Activated T-helper 1 cell treated with anti-CD3 and anti-CD28 coated beads, Interleukin-12 subunit alpha, Interleukin-12 subunit beta, Interleukin-2, Interleukin-4 antibody, amounts not matched to agents 30 ng/mL and 10 ng/mL and 1 ng/mL, durations not matched to agents 14 hours and 24 hours and 36 hours (primary cell): ENCODE results near the gene DOC2A. TPM values are rescaled to one million over a fixed set of nuclear protein-coding genes. Genes with fewer than 3 reads are reported as not detected.

Experiments
- DNase-seq: peaks from one replicate; pipeline ENCODE4 v3.0.0; 2021; ENCODE audit warnings: low spot score
- H3K27ac Mint-ChIP-seq: one replicate; pipeline ENCODE4 v1.8.0; 2021; ENCODE audit warnings: mild to moderate bottlenecking, mixed read lengths
- H3K27me3 Mint-ChIP-seq: one replicate; pipeline ENCODE4 v1.8.0; 2022; ENCODE audit warnings: mild to moderate bottlenecking, moderate library complexity, mixed read lengths; ENCODE audit not compliant: insufficient read depth
- H3K36me3 Mint-ChIP-seq: one replicate; pipeline ENCODE4 v1.8.0; 2021; ENCODE audit warnings: low read depth, mixed read lengths
- H3K4me1 Mint-ChIP-seq: one replicate; pipeline ENCODE4 v1.8.0; 2021; ENCODE audit warnings: low read depth, mixed read lengths
- H3K4me3 Mint-ChIP-seq: one replicate; pipeline ENCODE4 v1.8.0; 2021; ENCODE audit warnings: mild to moderate bottlenecking, moderate library complexity, mixed read lengths
- H3K9me3 Mint-ChIP-seq: one replicate; pipeline ENCODE4 v1.8.0; 2021; ENCODE audit warnings: mixed read lengths
- intact Hi-C: fragments of 100-400 bp; cut with micrococcal nuclease; formaldehyde crosslinking; loops from one replicate; pipeline ENCODE4 v1.15.1; 2024
- total RNA-seq: library from RNA; stranded (reverse); gene quantifications from 2 replicates; pipeline ENCODE4 v1.2.3, GENCODE V29; 2022

DOC2A gene
- total RNA-seq, 1 donor from 2014 or later = 2.3 TPM

DNA sequence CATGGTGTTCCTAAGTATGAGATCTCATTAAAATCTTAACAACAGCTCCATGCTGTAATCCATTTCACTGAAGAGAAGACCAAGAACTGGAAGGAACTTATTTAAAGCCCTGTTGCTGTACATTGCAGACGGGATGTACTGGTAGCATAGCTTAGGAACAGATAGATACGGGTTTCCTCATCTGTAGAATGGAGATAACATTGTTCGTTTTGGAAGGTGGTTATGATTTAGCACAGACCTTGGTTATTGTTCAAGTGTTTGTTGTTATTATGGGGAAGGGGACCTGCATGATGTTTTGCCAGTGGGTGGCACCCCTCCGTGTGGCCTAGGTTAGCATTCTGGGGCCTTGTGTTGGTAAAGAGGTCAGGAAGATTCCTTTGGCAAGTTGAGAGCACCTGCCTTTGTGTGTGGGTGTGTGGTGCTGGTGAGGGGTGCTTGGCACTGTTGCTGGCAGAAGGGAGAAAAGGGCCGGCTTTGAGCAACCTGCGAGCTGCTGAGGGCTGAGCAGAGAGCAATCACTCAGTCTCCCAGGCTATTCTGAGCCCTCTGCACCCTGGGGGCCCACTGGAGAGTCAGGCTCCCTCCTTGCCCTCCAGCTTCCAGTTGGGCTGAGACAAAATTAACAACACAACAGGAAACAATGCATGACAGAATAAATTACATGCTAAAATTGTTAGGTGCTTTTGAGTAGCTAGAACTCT lies 34.9 kb downstream of the DOC2A start:
- no peak for DNase-seq
- peaks cover 36% of the 10 kb centered on the region for H3K4me1 Mint-ChIP-seq
- H3K4me3 Mint-ChIP-seq = peak overlapping the region; percentile 92
- intact Hi-C loops = loop anchor here (10.0 kb wide), 1 partner anchor 679 kb away; the partner anchor contains the start of genes FBRS and PRR14
- no peaks in the 10 kb centered on the region for H3K27me3 Mint-ChIP-seq
- H3K9me3 Mint-ChIP-seq = peaks cover 6% of the 10 kb centered on the region
- H3K36me3 Mint-ChIP-seq = peaks cover 31% of the 10 kb centered on the region
- peak overlapping the region; percentile 53 for H3K27ac Mint-ChIP-seq

GRCh38 chr16:29975134-29975538 lies 35.7 kb downstream of the DOC2A start:
- H3K36me3 Mint-ChIP-seq = peaks cover 27% of the 10 kb centered on the region
- intact Hi-C loops = loop anchor here (10.0 kb wide), 1 partner anchor 680 kb away; the partner anchor contains the start of genes FBRS and PRR14

DNA sequence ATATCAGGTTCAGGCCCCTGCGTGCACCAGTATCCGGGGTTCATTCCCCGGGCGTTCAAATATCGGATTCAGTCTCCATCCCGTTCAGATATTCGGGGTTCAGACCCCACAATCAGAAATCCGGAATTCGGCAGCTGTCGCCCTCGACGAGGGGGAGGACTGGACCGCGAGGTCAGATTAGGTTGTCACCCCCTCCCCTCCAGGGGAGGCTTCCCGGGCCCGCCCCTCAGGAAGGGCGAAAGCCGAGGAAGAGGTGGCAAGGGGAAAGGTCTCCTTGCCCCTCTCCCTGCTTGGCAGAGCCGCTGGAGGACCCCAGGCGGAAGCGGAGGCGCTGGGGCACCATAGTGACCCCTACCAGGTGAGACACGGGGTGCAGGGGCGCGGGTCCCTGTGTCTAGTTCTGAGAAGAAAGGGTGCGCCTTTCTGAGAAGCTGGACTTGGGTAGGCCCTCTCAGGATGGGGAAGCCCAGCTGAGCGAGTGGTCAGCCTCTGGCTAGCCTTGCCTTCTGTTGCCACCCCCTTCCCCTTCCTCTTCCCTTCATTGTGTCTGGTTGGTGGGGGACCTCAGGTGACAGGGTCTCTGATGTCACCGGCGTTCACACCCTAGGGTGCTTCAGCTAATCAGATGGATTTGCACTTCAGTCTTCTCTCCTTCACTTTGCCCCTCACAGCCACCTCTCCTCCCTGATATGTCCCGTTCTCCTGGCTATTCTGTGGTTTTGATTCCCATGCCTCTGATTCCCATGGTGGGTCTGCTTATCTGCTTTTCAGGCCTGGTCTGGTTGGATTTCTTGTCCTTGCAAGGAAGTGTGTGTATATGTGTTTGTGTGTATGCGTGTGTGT lies 36.3 kb downstream of the DOC2A start:
- intact Hi-C loops = loop anchor here (10.0 kb wide), 1 partner anchor 680 kb away; the partner anchor contains the start of genes FBRS and PRR14
- peaks cover 6% of the 10 kb centered on the region for H3K9me3 Mint-ChIP-seq
- peak overlapping the region; percentile 92 for H3K4me3 Mint-ChIP-seq
- peaks cover 27% of the 10 kb centered on the region for H3K36me3 Mint-ChIP-seq
- H3K4me1 Mint-ChIP-seq = peaks cover 36% of the 10 kb centered on the region
- H3K27me3 Mint-ChIP-seq = no peaks in the 10 kb centered on the region
- peak overlapping the region; percentile 72 for H3K27ac Mint-ChIP-seq
- no peak for DNase-seq

More at GRCh38 chr16:29975134-29975538, 35.7 kb downstream of the DOC2A start:
- peaks cover 36% of the 10 kb centered on the region for H3K4me1 Mint-ChIP-seq
- peak overlapping the region; percentile 72 for H3K27ac Mint-ChIP-seq
- no peak for DNase-seq
- peaks cover 6% of the 10 kb centered on the region for H3K9me3 Mint-ChIP-seq
- H3K4me3 Mint-ChIP-seq = peak overlapping the region; percentile 92
- H3K27me3 Mint-ChIP-seq = no peaks in the 10 kb centered on the region

DNA sequence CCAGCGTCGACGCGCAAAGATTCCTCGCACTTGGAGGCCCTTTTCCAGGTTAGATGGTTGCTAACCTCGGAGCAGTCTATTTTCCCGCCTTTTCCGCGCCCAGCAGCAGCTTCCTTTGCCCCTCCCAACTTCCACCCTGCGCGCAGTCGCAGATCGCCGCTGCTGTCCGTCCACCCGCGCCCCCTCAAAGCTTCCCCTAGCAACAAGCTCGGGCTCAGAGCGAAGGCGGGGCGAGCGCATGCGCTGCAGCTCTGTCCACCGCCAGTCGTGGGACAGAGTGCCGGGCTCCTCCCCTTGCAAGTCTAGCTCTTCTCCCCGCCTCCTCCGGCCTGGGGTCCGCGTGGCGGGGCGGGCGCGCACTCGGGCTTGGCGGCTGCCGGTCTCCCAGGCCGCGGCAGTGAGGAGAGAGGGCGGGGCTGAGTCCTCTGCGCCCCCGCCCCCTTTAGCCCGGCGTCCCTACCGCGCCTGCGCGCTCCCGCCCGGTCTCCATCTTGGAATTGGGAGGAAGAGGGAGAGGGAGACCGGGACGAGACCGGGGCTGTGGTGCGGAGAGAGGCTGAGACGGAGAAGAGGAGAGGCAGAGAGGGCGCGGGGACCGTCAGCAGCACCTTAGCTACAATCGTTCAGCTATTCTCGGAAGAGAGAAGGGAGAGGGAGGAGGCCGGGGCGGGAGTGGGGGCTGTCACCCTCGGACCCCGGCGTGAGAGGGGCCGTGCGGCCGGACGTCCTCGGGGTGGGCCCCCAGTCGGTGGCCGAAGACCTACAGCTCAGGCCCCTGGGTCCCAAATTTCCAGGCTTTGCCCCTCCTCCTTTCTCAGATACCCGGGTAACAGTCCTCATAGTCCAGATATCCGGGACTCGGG lies 37.2 kb downstream of the DOC2A start, which contains the start of gene TAOK2:
TAOK2 (plus strand) TSS at position 485 of the 863 bp plus-strand sequence. CDS start 3,905 bp downstream, outside the sequence.
- peaks cover 22% of the 10 kb centered on the region for H3K36me3 Mint-ChIP-seq
- intact Hi-C loops = loop anchor here (1.0 to 10.0 kb wide), 8 partner anchors 11 to 681 kb away; partner anchors contain the start of genes ALDOA, ASPHD1, CDIPT and FBRS
- peaks cover 36% of the 10 kb centered on the region for H3K4me1 Mint-ChIP-seq

DNA sequence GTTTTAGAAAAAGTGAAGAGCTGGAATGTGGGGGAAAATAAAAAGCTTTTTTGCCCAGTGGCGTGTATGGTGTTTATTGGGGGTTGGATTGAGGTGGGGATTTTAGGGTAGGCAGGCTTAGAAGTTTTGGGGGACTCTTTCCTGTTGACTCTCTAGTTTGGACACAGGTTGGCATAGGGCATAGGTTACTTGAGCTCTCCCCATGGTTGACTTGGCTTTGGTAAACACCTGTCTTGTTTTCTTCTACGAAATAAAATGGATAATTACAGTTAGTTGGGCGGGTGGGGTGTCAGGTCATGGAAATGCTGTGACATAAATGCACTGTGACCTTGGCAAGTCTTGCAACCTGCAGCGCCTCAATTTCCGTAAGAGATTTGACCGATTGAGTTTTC lies 37.8 kb downstream of the DOC2A start:
- peak overlapping the region; percentile 90 for H3K27ac Mint-ChIP-seq
- peak overlapping the region; percentile 92 for H3K4me3 Mint-ChIP-seq
- no peaks in the 10 kb centered on the region for H3K27me3 Mint-ChIP-seq
- no peak for DNase-seq
- peaks cover 6% of the 10 kb centered on the region for H3K9me3 Mint-ChIP-seq
- intact Hi-C loops = loop anchor here (1.0 to 10.0 kb wide), 8 partner anchors 11 to 682 kb away; partner anchors contain the start of genes ALDOA, ASPHD1, CDIPT and FBRS
- peaks cover 36% of the 10 kb centered on the region for H3K4me1 Mint-ChIP-seq
- H3K36me3 Mint-ChIP-seq = peaks cover 23% of the 10 kb centered on the region

More for the DNA sequence above, 37.2 kb downstream of the DOC2A start, which contains the start of gene TAOK2:
- H3K27ac Mint-ChIP-seq = peak within 1 kb of the TSS; percentile 91
- peak; percentile 97 for DNase-seq
- peaks cover 6% of the 10 kb centered on the region for H3K9me3 Mint-ChIP-seq
- H3K27me3 Mint-ChIP-seq = no peaks in the 10 kb centered on the region
- peak within 1 kb of the TSS; percentile 92 for H3K4me3 Mint-ChIP-seq

- intact Hi-C loops = loop anchor here (2.0 to 10.0 kb wide), 2 partner anchors 164 to 682 kb away; partner anchors contain the start of genes FBRS and PRR14
- H3K27ac Mint-ChIP-seq = no peak overlapping the region
- no peaks in the 10 kb centered on the region for H3K27me3 Mint-ChIP-seq
- peaks cover 6% of the 10 kb centered on the region for H3K9me3 Mint-ChIP-seq
- peaks cover 36% of the 10 kb centered on the region for H3K4me1 Mint-ChIP-seq
- H3K4me3 Mint-ChIP-seq = no peak overlapping the region
- no peak for DNase-seq
- peaks cover 23% of the 10 kb centered on the region for H3K36me3 Mint-ChIP-seq
Observed at GRCh38 chr16:29972500-29972899, 38.3 kb downstream of the DOC2A start.

DNA sequence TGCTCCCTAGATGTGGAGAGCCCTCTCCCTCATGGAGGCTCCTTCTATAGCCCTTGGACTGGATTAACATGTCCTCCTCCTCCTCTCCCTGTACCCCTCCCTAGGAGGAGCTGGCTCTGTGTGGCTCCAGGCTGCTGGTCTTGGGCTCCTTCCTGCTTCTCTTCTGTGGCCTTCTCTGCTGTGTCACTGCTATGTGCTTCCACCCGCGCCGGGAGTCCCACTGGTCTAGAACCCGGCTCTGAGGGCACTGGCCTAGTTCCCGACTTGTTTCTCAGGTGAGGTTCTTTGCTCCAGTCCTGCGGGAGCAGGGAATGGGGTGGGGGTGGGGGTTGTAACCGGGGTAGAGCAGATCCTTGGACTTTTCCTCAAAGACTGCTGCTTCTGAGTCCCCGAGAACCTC lies 39.5 kb downstream of the DOC2A start:
- Mint-ChIP-seq H3K4me1 (peaks cover 25% of the 10 kb centered on the region), H3K27me3 (no peaks in the 10 kb centered on the region), H3K27ac (no peak overlapping the region), H3K9me3 (peaks cover 6% of the 10 kb centered on the region), H3K36me3 (peaks cover 23% of the 10 kb centered on the region), H3K4me3 (no peak overlapping the region)
- intact Hi-C loops = loop anchor here (10.0 kb wide), 1 partner anchor 683 kb away; the partner anchor contains the start of genes FBRS and PRR14
- no peak for DNase-seq

DNA sequence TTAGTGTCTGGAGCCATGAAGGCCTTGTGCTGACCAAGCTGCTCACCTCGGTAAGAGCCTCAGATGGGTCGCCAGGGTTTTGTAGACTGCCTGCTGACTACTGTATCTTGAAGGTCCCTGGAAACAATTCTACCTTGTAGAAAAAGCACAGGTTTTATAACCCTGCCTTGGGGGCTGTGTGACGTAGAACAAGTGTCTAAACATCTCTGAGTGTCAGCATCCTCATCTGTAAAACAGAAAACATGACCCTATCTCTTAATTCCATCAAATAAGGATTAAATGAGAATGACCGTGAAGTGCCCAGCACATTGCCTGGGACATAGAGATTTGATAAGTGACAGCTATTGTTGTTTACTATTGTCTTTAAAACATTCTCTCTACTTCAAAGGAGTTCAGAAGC lies 42.6 kb downstream of the DOC2A start:
- Mint-ChIP-seq H3K9me3 (peaks cover 3% of the 10 kb centered on the region), H3K4me1 (peaks cover 9% of the 10 kb centered on the region), H3K27ac (no peak overlapping the region), H3K27me3 (no peaks in the 10 kb centered on the region), H3K4me3 (no peak overlapping the region), H3K36me3 (peaks cover 27% of the 10 kb centered on the region)
- no peak for DNase-seq
- intact Hi-C loops = no loop called here

- intact Hi-C loops = no loop called here
- Mint-ChIP-seq H3K27ac (peak overlapping the region; percentile 16), H3K4me3 (peak overlapping the region; percentile 86), H3K9me3 (no peaks in the 10 kb centered on the region), H3K27me3 (no peaks in the 10 kb centered on the region), H3K4me1 (peaks cover 24% of the 10 kb centered on the region), H3K36me3 (peaks cover 7% of the 10 kb centered on the region)
- DNase-seq = no peak
Observed at GRCh38 chr16:29963021-29963743, 47.6 kb downstream of the DOC2A start.

- no peaks in the 10 kb centered on the region for H3K9me3 Mint-ChIP-seq
- no peak for DNase-seq
- H3K36me3 Mint-ChIP-seq = peaks cover 7% of the 10 kb centered on the region
- H3K27ac Mint-ChIP-seq = peak overlapping the region; percentile 83
- peaks cover 24% of the 10 kb centered on the region for H3K4me1 Mint-ChIP-seq
- no peaks in the 10 kb centered on the region for H3K27me3 Mint-ChIP-seq
- H3K4me3 Mint-ChIP-seq = peak overlapping the region; percentile 86
- intact Hi-C loops = loop anchor here (1.0 kb wide), 3 partner anchors 11 to 99 kb away; partner anchors contain the start of genes ASPHD1, CDIPT and TAOK2
Observed at GRCh38 chr16:29962344-29962994, 48.4 kb downstream of the DOC2A start.
